Ovary (tissue), 3 donors: ENCODE results near the gene LAMTOR5.

ENCODE experiments used
- CTCF ChIP-seq, 3 donors: fragments of 450-650 bp in 2 of 3; fragments of 200-600 bp in 1 of 3; IDR thresholded peaks; one replicate each; pipeline versions ENCODE4 v1.5.1 to v1.8.0; 2016 to 2022; ENCODE audit warnings: antibody characterized with exemption in 3 of 3, mild to moderate bottlenecking in 1 of 3
- POLR2A ChIP-seq: fragments of 450-650 bp; IDR thresholded peaks from one replicate; pipeline ENCODE4 v1.6.1; 2017; ENCODE audit warnings: antibody characterized with exemption, mild to moderate bottlenecking, moderate library complexity
- donor health status: DM: no; HTN: no; CAD: no.

GRCh38 chr1:110452330-110452729 lies 44.8 kb upstream of the LAMTOR5 start:
- no peak for TF ChIP-seq CTCF (IDR thresholded peaks at IDR 0.05)
- TF ChIP-seq POLR2A = no peak
